NT2/D1 (cell line): Measurements from ENCODE around the gene VPS8.

Experiments used
- YY1 ChIP-seq: IDR thresholded peaks from 2 replicates; pipeline ENCODE4 v1.6.1; 2011; ENCODE audit not compliant: insufficient read length, insufficient read depth
- ZNF274 ChIP-seq: IDR thresholded peaks from 2 replicates; pipeline ENCODE4 v1.6.1; 2011; ENCODE audit warnings: mild to moderate bottlenecking, low read depth, low read length

DNA sequence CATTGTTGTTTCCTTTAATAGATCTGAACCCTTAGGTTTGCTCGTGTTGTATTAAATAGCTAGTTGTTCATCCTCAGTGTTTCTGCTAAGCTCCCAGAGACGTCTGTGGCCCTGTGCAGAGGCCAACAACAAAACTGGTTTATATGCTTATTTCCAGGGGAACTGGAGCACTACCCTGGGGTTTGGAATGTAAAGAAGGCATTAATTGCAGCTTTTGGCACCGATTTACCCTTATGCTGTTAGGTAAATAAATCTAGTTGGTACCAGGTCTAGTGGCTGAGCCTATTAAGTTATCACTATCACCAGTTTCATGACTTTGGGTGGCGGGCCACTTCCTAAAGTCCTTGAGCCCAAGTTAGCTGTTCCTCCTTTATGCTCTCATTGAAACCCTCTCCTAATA lies 12.0 kb downstream of the VPS8 start:
- no peak for TF ChIP-seq ZNF274
- TF ChIP-seq YY1, result no peak
